Right atrium auricular region (tissue), 2 donors: Measurements from ENCODE around the gene TBC1D9B. TPM values are rescaled to one million over a fixed set of nuclear protein-coding genes. Genes with fewer than 3 reads are reported as not detected.

Experiments
- DNase-seq: peaks from one replicate; pipeline ENCODE4 v3.0.0-alpha.2; 2019; ENCODE audit warnings: low spot score
- H3K27ac ChIP-seq, 2 donors: fragments of 200-600 bp; sonication (generic); 1 replicate in 1 of 2; 2 replicates in 1 of 2; pipeline ENCODE4 v1.5.1; 2016 to 2019
- H3K27me3 ChIP-seq, 2 donors: fragments of 200-600 bp; sonication (generic); one replicate each; pipeline versions ENCODE4 v1.5.1 to v1.6.0; 2017 to 2019
- H3K36me3 ChIP-seq: fragments of 200-600 bp; sonication (generic); one replicate; pipeline ENCODE4 v1.5.1; 2016
- H3K4me1 ChIP-seq, 2 donors: fragments of 200-600 bp; sonication (generic); one replicate each; pipeline versions ENCODE4 v1.5.1 to v1.6.0; 2017 to 2019
- H3K4me3 ChIP-seq, 2 donors: fragments of 200-600 bp; sonication (generic); 1 replicate in 1 of 2; 2 replicates in 1 of 2; pipeline ENCODE4 v1.5.1; 2017 to 2019; ENCODE audit warnings: mild to moderate bottlenecking in 1 of 2, moderate library complexity in 1 of 2
- H3K9me3 ChIP-seq, 2 donors: fragments of 200-600 bp; sonication (generic); one replicate each; pipeline ENCODE4 v1.5.1; 2019
- CTCF ChIP-seq, 2 donors: fragments of 200-600 bp; sonication (generic); IDR thresholded peaks; one replicate each; pipeline ENCODE4 v1.5.1; 2019; ENCODE audit warnings: antibody characterized with exemption in 2 of 2
- total RNA-seq, 2 donors: library from RNA; depleted of rRNA; stranded (reverse); fragments of >200 nt; gene quantifications; one replicate each; pipeline ENCODE4 v1.1.0, GENCODE V29; 2016

TBC1D9B gene
- total RNA-seq, 2 donors from 2014 or later = 33.5 to 57.7 TPM

- Histone ChIP-seq H3K9me3 (no peaks in the 10 kb centered on the region), H3K4me3 (no peak overlapping the region), H3K27me3 (no peaks in the 10 kb centered on the region), H3K36me3 (peaks cover 81% of the 10 kb centered on the region), H3K4me1 (no peaks in the 10 kb centered on the region), H3K27ac (no peak overlapping the region)
- no peak for DNase-seq
- no peak for TF ChIP-seq CTCF (IDR thresholded peaks at IDR 0.05)
Observed at GRCh38 chr5:179893958-179894895, 13.5 kb downstream of the TBC1D9B start.

GRCh38 chr5:179893076-179893957, 14.4 kb downstream of the TBC1D9B start:
- no peaks in the 10 kb centered on the region for H3K27me3 ChIP-seq
- H3K36me3 ChIP-seq = peaks cover 73% of the 10 kb centered on the region
- TF ChIP-seq CTCF (IDR thresholded peaks at IDR 0.05) = no peak
- DNase-seq = no peak
- H3K4me1 ChIP-seq = no peaks in the 10 kb centered on the region
- H3K27ac ChIP-seq = no peak overlapping the region
- no peaks in the 10 kb centered on the region for H3K9me3 ChIP-seq
- H3K4me3 ChIP-seq = no peak overlapping the region

- no peak for TF ChIP-seq CTCF (IDR thresholded peaks at IDR 0.05)
- Histone ChIP-seq H3K4me3 (no peak overlapping the region), H3K27ac (no peak overlapping the region), H3K36me3 (peaks cover 70% of the 10 kb centered on the region), H3K9me3 (no peaks in the 10 kb centered on the region), H3K27me3 (no peaks in the 10 kb centered on the region), H3K4me1 (no peaks in the 10 kb centered on the region)
- no peak for DNase-seq
Observed at GRCh38 chr5:179892255-179892654, 15.4 kb downstream of the TBC1D9B start.

- no peak for TF ChIP-seq CTCF (IDR thresholded peaks at IDR 0.05)
- Histone ChIP-seq H3K4me1 (no peaks in the 10 kb centered on the region), H3K27me3 (no peaks in the 10 kb centered on the region), H3K4me3 (no peak overlapping the region), H3K27ac (no peak overlapping the region), H3K9me3 (no peaks in the 10 kb centered on the region), H3K36me3 (peaks cover 73% of the 10 kb centered on the region)
- no peak for DNase-seq
Observed at GRCh38 chr5:179890751-179891682, 16.7 kb downstream of the TBC1D9B start.

GRCh38 chr5:179889885-179890284, 17.8 kb downstream of the TBC1D9B start:
- no peak for DNase-seq
- peaks cover 85% of the 10 kb centered on the region for H3K36me3 ChIP-seq
- TF ChIP-seq CTCF (IDR thresholded peaks at IDR 0.05) = no peak
- H3K4me3 ChIP-seq = no peak overlapping the region
- no peaks in the 10 kb centered on the region for H3K4me1 ChIP-seq
- no peak overlapping the region for H3K27ac ChIP-seq
- no peaks in the 10 kb centered on the region for H3K27me3 ChIP-seq
- no peaks in the 10 kb centered on the region for H3K9me3 ChIP-seq
